HepG2 (cell line): Measurements from ENCODE around the gene IER2. TPM values are rescaled to one million over a fixed set of nuclear protein-coding genes. Genes with fewer than 3 reads are reported as not detected.
A peak's percentile ranks its signal among the peaks of the same experiment; 100 is the strongest.

ENCODE experiments used
- BCL6 ChIP-seq: IDR thresholded peaks from 2 replicates; pipeline ENCODE4 v1.6.1; 2016; ENCODE audit warnings: missing genetic modification reagents, missing compliant biosample characterization
- EED ChIP-seq: sonication (generic); formaldehyde crosslinking; IDR thresholded peaks from 2 replicates; pipeline ENCODE4 v1.5.0; 2020; ENCODE audit warnings: mild to moderate bottlenecking, missing genetic modification reagents
- HOXA3 ChIP-seq: sonication (generic); formaldehyde crosslinking; IDR thresholded peaks from 2 replicates; pipeline ENCODE4 v1.5.0; 2020; ENCODE audit warnings: missing genetic modification reagents
- HOXA5 ChIP-seq: sonication (generic); formaldehyde crosslinking; IDR thresholded peaks from 2 replicates; pipeline ENCODE4 v1.4.0; 2020; ENCODE audit warnings: missing genetic modification reagents
- MBNL3 ChIP-seq: fragments of 250-450 bp; sonication (Bioruptor Pico); conservative IDR thresholded peaks from 2 replicates; pipeline ENCODE4 v1.8.0; 2022; ENCODE audit warnings: mild to moderate bottlenecking, inconsistent platforms
- MIXL1 ChIP-seq: IDR thresholded peaks from 2 replicates; pipeline ENCODE4 v1.6.1; 2016
- REL ChIP-seq: sonication (generic); formaldehyde crosslinking; conservative IDR thresholded peaks from 2 replicates; pipeline ENCODE4 v1.8.0; 2022; ENCODE audit warnings: mild to moderate bottlenecking, missing genetic modification reagents, moderate library complexity
- RELA ChIP-seq: sonication (generic); formaldehyde crosslinking; IDR thresholded peaks from 2 replicates; pipeline ENCODE4 v1.4.0; 2020; ENCODE audit warnings: missing genetic modification reagents
- SOX5 ChIP-seq: IDR thresholded peaks from 2 replicates; pipeline ENCODE4 v1.6.1; 2016; ENCODE audit warnings: borderline replicate concordance
- SP2 ChIP-seq: sonication (generic); formaldehyde crosslinking; IDR thresholded peaks from 2 replicates; pipeline ENCODE4 v1.5.1; 2020; ENCODE audit warnings: mild to moderate bottlenecking, missing genetic modification reagents
- STAG1 ChIP-seq: sonication (generic); formaldehyde crosslinking; IDR thresholded peaks from 2 replicates; pipeline ENCODE4 v1.4.0; 2020; ENCODE audit warnings: missing genetic modification reagents
- WIZ ChIP-seq: sonication (generic); formaldehyde crosslinking; IDR thresholded peaks from 2 replicates; pipeline ENCODE4 v1.5.1; 2020; ENCODE audit warnings: mild to moderate bottlenecking, missing genetic modification reagents
- ZNF33B ChIP-seq: sonication (generic); formaldehyde crosslinking; IDR thresholded peaks from 2 replicates; pipeline ENCODE4 v1.5.1; 2020; ENCODE audit warnings: mild to moderate bottlenecking, missing genetic modification reagents
- ZNF550 ChIP-seq: sonication (generic); formaldehyde crosslinking; IDR thresholded peaks from 2 replicates; pipeline ENCODE4 v1.4.0; 2020; ENCODE audit warnings: mild to moderate bottlenecking, missing genetic modification reagents, borderline replicate concordance
- ZNF672 ChIP-seq: sonication (generic); formaldehyde crosslinking; IDR thresholded peaks from 2 replicates; pipeline ENCODE4 v1.8.1; 2022; ENCODE audit warnings: missing genetic modification reagents
- ZSCAN9 ChIP-seq: IDR thresholded peaks from 2 replicates; pipeline ENCODE4 v1.6.1; 2016; ENCODE audit warnings: borderline replicate concordance
- polyA plus RNA-seq, 8 experiments: library from polyadenylated mRNA; depleted of rRNA in 3 of 8; stranded (reverse) in 7 of 8; unstranded in 1 of 8; fragments of >200 nt; fragmentation: Illumina TruSeq in 4 of 8; extraction: Trizol in 4 of 8; gene quantifications; 2 replicates each; pipeline versions ENCODE4 v1.2.1 to v1.2.3, GENCODE V29; 2011 to 2016; ENCODE audit warnings: low read depth in 4 of 8, missing spikeins in 1 of 8, mixed read lengths in 1 of 8; ENCODE audit not compliant: insufficient read depth in 1 of 8
- total RNA-seq, 5 experiments: library from RNA; depleted of rRNA; stranded (reverse); fragments of >200 nt; fragmentation: Illumina TruSeq; extraction: Trizol; gene quantifications; 2 replicates each; pipeline ENCODE4 v1.2.3, GENCODE V29; 2016; ENCODE audit warnings: low read depth in 1 of 5
- TF ChIP-seq, protein P1 (sequence below): sonication (generic); formaldehyde crosslinking; IDR thresholded peaks from 2 replicates; pipeline ENCODE4 v1.5.0; 2020; ENCODE audit warnings: missing genetic modification reagents
- TF ChIP-seq, protein P2 (sequence below): sonication (generic); formaldehyde crosslinking; IDR thresholded peaks from 2 replicates; pipeline ENCODE4 v1.9.0; 2022; ENCODE audit warnings: missing genetic modification reagents, mild to moderate bottlenecking, borderline replicate concordance
- TF ChIP-seq, protein P3 (sequence below): fragments of 450-650 bp; IDR thresholded peaks from 2 replicates; pipeline ENCODE4 v1.6.1; 2017; ENCODE audit warnings: mild to moderate bottlenecking
- TF ChIP-seq, protein P4 (sequence below): sonication (generic); formaldehyde crosslinking; conservative IDR thresholded peaks from 2 replicates; pipeline ENCODE4 v1.8.1; 2023; ENCODE audit warnings: missing genetic modification reagents
- TF ChIP-seq, protein P5 (sequence below): sonication (generic); formaldehyde crosslinking; conservative IDR thresholded peaks from 2 replicates; pipeline ENCODE4 v1.4.0; 2020; ENCODE audit warnings: missing genetic modification reagents
- TF ChIP-seq, protein P6 (sequence below): IDR thresholded peaks from 2 replicates; pipeline ENCODE4 v1.6.1; 2016; ENCODE audit warnings: missing compliant biosample characterization, missing genetic modification reagents, borderline replicate concordance

IER2 gene
- total and polyA plus RNA-seq, 2 of the 13 experiments (the other 11 are each of a cell fraction or from before 2014, with no cell fraction given): 10.1 to 14.3 TPM

DNA sequence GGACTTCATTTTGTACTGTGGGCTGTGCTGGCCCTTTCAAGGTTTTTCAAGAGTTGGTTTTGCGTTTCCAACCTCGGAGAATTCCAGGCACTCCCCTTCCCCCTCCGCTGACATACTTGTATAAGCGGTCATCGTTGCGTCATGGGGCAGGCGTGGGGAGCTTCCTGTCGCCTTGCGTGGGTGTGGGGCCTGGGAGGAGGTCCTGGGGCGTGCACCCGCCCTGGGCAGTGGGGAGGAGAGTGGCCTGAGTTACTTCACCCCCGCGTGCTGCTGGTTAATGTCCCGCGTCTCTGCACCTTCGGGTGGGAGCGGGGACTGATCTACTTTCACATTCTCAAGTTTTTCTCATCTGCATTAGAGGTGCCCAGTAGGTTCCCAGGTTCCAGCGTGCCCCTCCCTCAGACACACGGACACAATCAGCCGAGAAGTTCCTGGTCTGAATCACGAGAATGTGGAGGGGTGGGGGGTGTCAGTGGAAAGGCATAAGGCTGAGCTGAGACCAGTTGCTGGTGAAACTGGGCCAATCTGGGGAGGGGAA is 4.1 kb downstream of the IER2 start (continued):
- TF ChIP-seq, protein P1, sequence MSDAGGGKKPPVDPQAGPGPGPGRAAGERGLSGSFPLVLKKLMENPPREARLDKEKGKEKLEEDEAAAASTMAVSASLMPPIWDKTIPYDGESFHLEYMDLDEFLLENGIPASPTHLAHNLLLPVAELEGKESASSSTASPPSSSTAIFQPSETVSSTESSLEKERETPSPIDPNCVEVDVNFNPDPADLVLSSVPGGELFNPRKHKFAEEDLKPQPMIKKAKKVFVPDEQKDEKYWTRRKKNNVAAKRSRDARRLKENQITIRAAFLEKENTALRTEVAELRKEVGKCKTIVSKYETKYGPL (CRISPR knock-in tag): no peak
- TF ChIP-seq RELA (CRISPR knock-in tag) (no peak), ZNF550 (CRISPR knock-in tag) (no peak), WIZ (CRISPR knock-in tag) (no peak), REL (CRISPR knock-in tag) (no peak), STAG1 (CRISPR knock-in tag) (no peak), ZNF672 (CRISPR knock-in tag) (no peak), HOXA5 (CRISPR knock-in tag) (no peak), ZSCAN9 (no peak), SOX5 (CRISPR knock-in tag) (no peak), ZNF33B (CRISPR knock-in tag) (no peak), BCL6 (peak; percentile 34; the same call in 1 of the 2 replicates), SP2 (no peak), MBNL3 (CRISPR knock-in tag) (no peak), HOXA3 (CRISPR knock-in tag) (peak; percentile 72), EED (0 out of 2 replicates have a peak, but pooled peaks have one; percentile 18), MIXL1 (CRISPR knock-in tag) (no peak)
- TF ChIP-seq, protein P2, sequence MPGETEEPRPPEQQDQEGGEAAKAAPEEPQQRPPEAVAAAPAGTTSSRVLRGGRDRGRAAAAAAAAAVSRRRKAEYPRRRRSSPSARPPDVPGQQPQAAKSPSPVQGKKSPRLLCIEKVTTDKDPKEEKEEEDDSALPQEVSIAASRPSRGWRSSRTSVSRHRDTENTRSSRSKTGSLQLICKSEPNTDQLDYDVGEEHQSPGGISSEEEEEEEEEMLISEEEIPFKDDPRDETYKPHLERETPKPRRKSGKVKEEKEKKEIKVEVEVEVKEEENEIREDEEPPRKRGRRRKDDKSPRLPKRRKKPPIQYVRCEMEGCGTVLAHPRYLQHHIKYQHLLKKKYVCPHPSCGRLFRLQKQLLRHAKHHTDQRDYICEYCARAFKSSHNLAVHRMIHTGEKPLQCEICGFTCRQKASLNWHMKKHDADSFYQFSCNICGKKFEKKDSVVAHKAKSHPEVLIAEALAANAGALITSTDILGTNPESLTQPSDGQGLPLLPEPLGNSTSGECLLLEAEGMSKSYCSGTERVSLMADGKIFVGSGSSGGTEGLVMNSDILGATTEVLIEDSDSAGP (CRISPR knock-in tag): no peak
- TF ChIP-seq, protein P3, sequence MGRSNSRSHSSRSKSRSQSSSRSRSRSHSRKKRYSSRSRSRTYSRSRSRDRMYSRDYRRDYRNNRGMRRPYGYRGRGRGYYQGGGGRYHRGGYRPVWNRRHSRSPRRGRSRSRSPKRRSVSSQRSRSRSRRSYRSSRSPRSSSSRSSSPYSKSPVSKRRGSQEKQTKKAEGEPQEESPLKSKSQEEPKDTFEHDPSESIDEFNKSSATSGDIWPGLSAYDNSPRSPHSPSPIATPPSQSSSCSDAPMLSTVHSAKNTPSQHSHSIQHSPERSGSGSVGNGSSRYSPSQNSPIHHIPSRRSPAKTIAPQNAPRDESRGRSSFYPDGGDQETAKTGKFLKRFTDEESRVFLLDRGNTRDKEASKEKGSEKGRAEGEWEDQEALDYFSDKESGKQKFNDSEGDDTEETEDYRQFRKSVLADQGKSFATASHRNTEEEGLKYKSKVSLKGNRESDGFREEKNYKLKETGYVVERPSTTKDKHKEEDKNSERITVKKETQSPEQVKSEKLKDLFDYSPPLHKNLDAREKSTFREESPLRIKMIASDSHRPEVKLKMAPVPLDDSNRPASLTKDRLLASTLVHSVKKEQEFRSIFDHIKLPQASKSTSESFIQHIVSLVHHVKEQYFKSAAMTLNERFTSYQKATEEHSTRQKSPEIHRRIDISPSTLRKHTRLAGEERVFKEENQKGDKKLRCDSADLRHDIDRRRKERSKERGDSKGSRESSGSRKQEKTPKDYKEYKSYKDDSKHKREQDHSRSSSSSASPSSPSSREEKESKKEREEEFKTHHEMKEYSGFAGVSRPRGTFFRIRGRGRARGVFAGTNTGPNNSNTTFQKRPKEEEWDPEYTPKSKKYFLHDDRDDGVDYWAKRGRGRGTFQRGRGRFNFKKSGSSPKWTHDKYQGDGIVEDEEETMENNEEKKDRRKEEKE: no peak
- TF ChIP-seq, protein P4, sequence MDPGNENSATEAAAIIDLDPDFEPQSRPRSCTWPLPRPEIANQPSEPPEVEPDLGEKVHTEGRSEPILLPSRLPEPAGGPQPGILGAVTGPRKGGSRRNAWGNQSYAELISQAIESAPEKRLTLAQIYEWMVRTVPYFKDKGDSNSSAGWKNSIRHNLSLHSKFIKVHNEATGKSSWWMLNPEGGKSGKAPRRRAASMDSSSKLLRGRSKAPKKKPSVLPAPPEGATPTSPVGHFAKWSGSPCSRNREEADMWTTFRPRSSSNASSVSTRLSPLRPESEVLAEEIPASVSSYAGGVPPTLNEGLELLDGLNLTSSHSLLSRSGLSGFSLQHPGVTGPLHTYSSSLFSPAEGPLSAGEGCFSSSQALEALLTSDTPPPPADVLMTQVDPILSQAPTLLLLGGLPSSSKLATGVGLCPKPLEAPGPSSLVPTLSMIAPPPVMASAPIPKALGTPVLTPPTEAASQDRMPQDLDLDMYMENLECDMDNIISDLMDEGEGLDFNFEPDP: no peak
- TF ChIP-seq, protein P5, sequence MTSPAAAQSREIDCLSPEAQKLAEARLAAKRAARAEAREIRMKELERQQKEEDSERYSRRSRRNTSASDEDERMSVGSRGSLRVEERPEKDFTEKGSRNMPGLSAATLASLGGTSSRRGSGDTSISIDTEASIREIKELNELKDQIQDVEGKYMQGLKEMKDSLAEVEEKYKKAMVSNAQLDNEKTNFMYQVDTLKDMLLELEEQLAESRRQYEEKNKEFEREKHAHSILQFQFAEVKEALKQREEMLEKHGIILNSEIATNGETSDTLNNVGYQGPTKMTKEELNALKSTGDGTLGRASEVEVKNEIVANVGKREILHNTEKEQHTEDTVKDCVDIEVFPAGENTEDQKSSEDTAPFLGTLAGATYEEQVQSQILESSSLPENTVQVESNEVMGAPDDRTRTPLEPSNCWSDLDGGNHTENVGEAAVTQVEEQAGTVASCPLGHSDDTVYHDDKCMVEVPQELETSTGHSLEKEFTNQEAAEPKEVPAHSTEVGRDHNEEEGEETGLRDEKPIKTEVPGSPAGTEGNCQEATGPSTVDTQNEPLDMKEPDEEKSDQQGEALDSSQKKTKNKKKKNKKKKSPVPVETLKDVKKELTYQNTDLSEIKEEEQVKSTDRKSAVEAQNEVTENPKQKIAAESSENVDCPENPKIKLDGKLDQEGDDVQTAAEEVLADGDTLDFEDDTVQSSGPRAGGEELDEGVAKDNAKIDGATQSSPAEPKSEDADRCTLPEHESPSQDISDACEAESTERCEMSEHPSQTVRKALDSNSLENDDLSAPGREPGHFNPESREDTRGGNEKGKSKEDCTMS (CRISPR knock-in tag): no peak
- TF ChIP-seq, protein P6, sequence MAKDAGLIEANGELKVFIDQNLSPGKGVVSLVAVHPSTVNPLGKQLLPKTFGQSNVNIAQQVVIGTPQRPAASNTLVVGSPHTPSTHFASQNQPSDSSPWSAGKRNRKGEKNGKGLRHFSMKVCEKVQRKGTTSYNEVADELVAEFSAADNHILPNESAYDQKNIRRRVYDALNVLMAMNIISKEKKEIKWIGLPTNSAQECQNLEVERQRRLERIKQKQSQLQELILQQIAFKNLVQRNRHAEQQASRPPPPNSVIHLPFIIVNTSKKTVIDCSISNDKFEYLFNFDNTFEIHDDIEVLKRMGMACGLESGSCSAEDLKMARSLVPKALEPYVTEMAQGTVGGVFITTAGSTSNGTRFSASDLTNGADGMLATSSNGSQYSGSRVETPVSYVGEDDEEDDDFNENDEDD (CRISPR knock-in tag): 0 out of 2 replicates have a peak, but pooled peaks have one; percentile 12
